Nephron progenitor cell (in vitro differentiated cells): ENCODE measurements around the gene PC.
A peak's percentile ranks its signal among the peaks of the same experiment; 100 is the strongest.

ENCODE experiments used
- DNase-seq: peaks from one replicate; pipeline ENCODE4 v3.0.0; 2021
- H3K27ac Mint-ChIP-seq: 2 replicates; pipeline ENCODE4 v1.8.0; 2021; ENCODE audit warnings: mild to moderate bottlenecking, moderate library complexity, mixed read lengths
- H3K27me3 Mint-ChIP-seq: 2 replicates; pipeline ENCODE4 v1.8.0; 2021; ENCODE audit warnings: mild to moderate bottlenecking, low read depth, mixed read lengths; ENCODE audit not compliant: poor library complexity
- H3K36me3 Mint-ChIP-seq: 2 replicates; pipeline ENCODE4 v1.8.0; 2021; ENCODE audit warnings: low read depth, mixed read lengths
- H3K4me1 Mint-ChIP-seq: 2 replicates; pipeline ENCODE4 v1.8.0; 2021; ENCODE audit warnings: mixed read lengths
- H3K4me3 Mint-ChIP-seq: 2 replicates; pipeline ENCODE4 v1.8.0; 2021; ENCODE audit warnings: mild to moderate bottlenecking, moderate library complexity, mixed read lengths
- H3K9me3 Mint-ChIP-seq: 2 replicates; pipeline ENCODE4 v1.8.0; 2021; ENCODE audit warnings: mild to moderate bottlenecking, moderate library complexity, mixed read lengths
- CTCF ChIP-seq: fragments of 200-600 bp; sonication (generic); IDR thresholded peaks from 2 replicates; pipeline ENCODE4 v1.5.0; 2021; ENCODE audit warnings: antibody characterized with exemption

The PC gene

GRCh38 chr11:66879000-66879399 is 79.2 kb downstream of the PC start:
- TF ChIP-seq CTCF, result no peak
- no peaks in the 10 kb centered on the region for H3K36me3 Mint-ChIP-seq
- H3K27me3 Mint-ChIP-seq, result no peaks in the 10 kb centered on the region
- no peak overlapping the region for H3K27ac Mint-ChIP-seq
- no peak overlapping the region for H3K4me3 Mint-ChIP-seq
- H3K4me1 Mint-ChIP-seq, result peaks cover 97% of the 10 kb centered on the region
- DNase-seq, result no peak
- no peaks in the 10 kb centered on the region for H3K9me3 Mint-ChIP-seq

- Mint-ChIP-seq H3K4me1 (peaks cover 94% of the 10 kb centered on the region), H3K4me3 (no peak overlapping the region), H3K36me3 (no peaks in the 10 kb centered on the region), H3K27ac (no peak overlapping the region), H3K9me3 (no peaks in the 10 kb centered on the region), H3K27me3 (no peaks in the 10 kb centered on the region)
- no peak for TF ChIP-seq CTCF
- DNase-seq, result no peak
Observed at GRCh38 chr11:66878474-66878873, 79.7 kb downstream of the PC start.

- Mint-ChIP-seq H3K36me3 (no peaks in the 10 kb centered on the region), H3K27me3 (no peaks in the 10 kb centered on the region), H3K4me3 (no peak overlapping the region), H3K27ac (no peak overlapping the region), H3K4me1 (peaks cover 87% of the 10 kb centered on the region), H3K9me3 (no peaks in the 10 kb centered on the region)
- no peak for TF ChIP-seq CTCF
- no peak for DNase-seq
Observed at GRCh38 chr11:66877588-66878385, 80.4 kb downstream of the PC start.

- no peaks in the 10 kb centered on the region for H3K36me3 Mint-ChIP-seq
- H3K4me1 Mint-ChIP-seq, result peaks cover 63% of the 10 kb centered on the region
- H3K4me3 Mint-ChIP-seq, result no peak overlapping the region
- TF ChIP-seq CTCF, result no peak
- no peaks in the 10 kb centered on the region for H3K9me3 Mint-ChIP-seq
- DNase-seq, result no peak
- no peaks in the 10 kb centered on the region for H3K27me3 Mint-ChIP-seq
- peak overlapping the region; percentile 70 for H3K27ac Mint-ChIP-seq
Observed at GRCh38 chr11:66875378-66875777, 82.8 kb downstream of the PC start.

- Mint-ChIP-seq H3K27me3 (no peaks in the 10 kb centered on the region), H3K4me3 (no peak overlapping the region), H3K36me3 (no peaks in the 10 kb centered on the region), H3K9me3 (no peaks in the 10 kb centered on the region), H3K27ac (peak overlapping the region; percentile 70), H3K4me1 (peaks cover 54% of the 10 kb centered on the region)
- TF ChIP-seq CTCF, result no peak
- DNase-seq, result no peak
Observed at GRCh38 chr11:66874232-66874631, 84.0 kb downstream of the PC start.

- H3K9me3 Mint-ChIP-seq, result no peaks in the 10 kb centered on the region
- no peaks in the 10 kb centered on the region for H3K27me3 Mint-ChIP-seq
- no peak for TF ChIP-seq CTCF
- H3K27ac Mint-ChIP-seq, result no peak overlapping the region
- H3K4me3 Mint-ChIP-seq, result no peak overlapping the region
- peaks cover 4% of the 10 kb centered on the region for H3K36me3 Mint-ChIP-seq
- peaks cover 33% of the 10 kb centered on the region for H3K4me1 Mint-ChIP-seq
- DNase-seq, result no peak
Observed at GRCh38 chr11:66871521-66871901, 86.7 kb downstream of the PC start.
